H9 (cell line): ENCODE results near the gene ARHGAP4. TPM values are rescaled to one million over a fixed set of nuclear protein-coding genes. Genes with fewer than 3 reads are reported as not detected.

Source experiments
- DNase-seq: peaks from one replicate; pipeline ENCODE4 v3.0.0-alpha.2; 2017
- H2AFZ ChIP-seq: one replicate; pipeline ENCODE4 v1.6.1; 2013; ENCODE audit warnings: mild to moderate bottlenecking, low read length, control low read depth, moderate library complexity
- H2AK5ac ChIP-seq: 2 replicates; pipeline ENCODE4 v1.6.1; 2013; ENCODE audit warnings: low read length, control low read depth, mixed read lengths; ENCODE audit not compliant: insufficient read length
- H2BK120ac ChIP-seq: one replicate; pipeline ENCODE4 v1.6.1; 2013; ENCODE audit warnings: low read depth, mild to moderate bottlenecking, low read length, control low read depth, inconsistent platforms; ENCODE audit not compliant: poor library complexity, severe bottlenecking
- H2BK12ac ChIP-seq: 2 replicates; pipeline ENCODE4 v1.6.1; 2013; ENCODE audit warnings: low read length, control low read depth, mixed read lengths, low read depth; ENCODE audit not compliant: insufficient read length
- H2BK15ac ChIP-seq: 2 replicates; pipeline ENCODE4 v1.6.1; 2013; ENCODE audit warnings: low read depth, low read length, control low read depth
- H2BK20ac ChIP-seq: one replicate; pipeline ENCODE4 v1.6.1; 2013; ENCODE audit warnings: low read depth, mild to moderate bottlenecking, low read length, control low read depth, inconsistent platforms; ENCODE audit not compliant: poor library complexity, severe bottlenecking
- H2BK5ac ChIP-seq: 2 replicates; pipeline ENCODE4 v1.6.1; 2013; ENCODE audit warnings: low read length, control low read depth, mixed read lengths; ENCODE audit not compliant: insufficient read length
- H3K14ac ChIP-seq: 2 replicates; pipeline ENCODE4 v1.6.1; 2013; ENCODE audit warnings: low read length, control low read depth; ENCODE audit not compliant: insufficient read depth
- H3K18ac ChIP-seq: 2 replicates; pipeline ENCODE4 v1.6.1; 2013; ENCODE audit warnings: low read depth, mild to moderate bottlenecking, mixed read lengths, low read length, control low read depth; ENCODE audit not compliant: insufficient read length
- H3K23ac ChIP-seq: 2 replicates; pipeline ENCODE4 v1.6.1; 2013; ENCODE audit warnings: low read length, control low read depth, mixed read lengths, low read depth; ENCODE audit not compliant: insufficient read length
- H3K23me2 ChIP-seq: 2 replicates; pipeline ENCODE4 v1.6.1; 2013; ENCODE audit warnings: low read depth, mild to moderate bottlenecking, mixed read lengths, low read length, control low read depth; ENCODE audit not compliant: insufficient read length, poor library complexity, severe bottlenecking
- H3K27ac ChIP-seq: 2 replicates; pipeline ENCODE4 v1.5.1; 2013; ENCODE audit warnings: low read length, control low read depth, mixed read lengths, low read depth; ENCODE audit not compliant: insufficient read length
- H3K27me3 ChIP-seq: 2 replicates; pipeline ENCODE4 v1.6.1; 2013; ENCODE audit warnings: low read length, control low read depth, inconsistent platforms; ENCODE audit not compliant: insufficient read depth
- H3K4ac ChIP-seq: 2 replicates; pipeline ENCODE4 v1.6.1; 2013; ENCODE audit warnings: low read depth, mild to moderate bottlenecking, control low read depth, inconsistent platforms, low read length, moderate library complexity
- H3K4me1 ChIP-seq: 2 replicates; pipeline ENCODE4 v1.6.1; 2013; ENCODE audit warnings: low read length, control low read depth, inconsistent platforms; ENCODE audit not compliant: insufficient read depth
- H3K4me2 ChIP-seq: 2 replicates; pipeline ENCODE4 v1.6.1; 2013; ENCODE audit warnings: low read length, control low read depth, mixed read lengths; ENCODE audit not compliant: insufficient read length, insufficient read depth
- H3K56ac ChIP-seq: 2 replicates; pipeline ENCODE4 v1.6.1; 2013; ENCODE audit warnings: low read depth, mild to moderate bottlenecking, mixed read lengths, low read length, control low read depth; ENCODE audit not compliant: insufficient read length
- H3K79me1 ChIP-seq: 2 replicates; pipeline ENCODE4 v1.6.1; 2013; ENCODE audit warnings: low read depth, mild to moderate bottlenecking, moderate library complexity, low read length, control low read depth, inconsistent platforms; ENCODE audit not compliant: insufficient read depth, poor library complexity, severe bottlenecking
- H3K79me2 ChIP-seq: 2 replicates; pipeline ENCODE4 v1.6.1; 2013; ENCODE audit warnings: low read length, control low read depth, inconsistent platforms; ENCODE audit not compliant: insufficient read depth
- H3K9ac ChIP-seq: 2 replicates; pipeline ENCODE4 v1.6.1; 2013; ENCODE audit warnings: low read length, control low read depth, mixed read lengths; ENCODE audit not compliant: insufficient read length; ENCODE audit errors: extremely low read depth
- H3K9me3 ChIP-seq: one replicate; pipeline ENCODE4 v1.6.1; 2013; ENCODE audit warnings: low read depth, low read length, inconsistent platforms; ENCODE audit not compliant: control insufficient read depth
- H3T11ph ChIP-seq: one replicate; pipeline ENCODE4 v1.6.1; 2013; ENCODE audit warnings: mild to moderate bottlenecking, low read length, control low read depth, inconsistent platforms
- H4K20me1 ChIP-seq: one replicate; pipeline ENCODE4 v1.6.1; 2013; ENCODE audit not compliant: control insufficient read depth, insufficient read length, insufficient read depth
- H4K5ac ChIP-seq: 2 replicates; pipeline ENCODE4 v1.6.1; 2013; ENCODE audit warnings: low read depth, mild to moderate bottlenecking, mixed read lengths, low read length, control low read depth; ENCODE audit not compliant: insufficient read length
- H4K8ac ChIP-seq: replicated peaks from 2 replicates; pipeline ENCODE4 v1.6.1; 2013; ENCODE audit warnings: low read length, control low read depth, mixed read lengths, low read depth; ENCODE audit not compliant: insufficient read length
- H4K91ac ChIP-seq: 2 replicates; pipeline ENCODE4 v1.6.1; 2013; ENCODE audit warnings: low read depth, mild to moderate bottlenecking, moderate library complexity, mixed read lengths, low read length, control low read depth; ENCODE audit not compliant: insufficient read length
- H3K27ac Mint-ChIP-seq, 3 experiments: 2 replicates in 2 of 3; 3 replicates in 1 of 3; pipeline ENCODE4 v1.8.0; 2020 to 2021; ENCODE audit warnings: mixed read lengths in 3 of 3, mild to moderate bottlenecking in 1 of 3, moderate library complexity in 1 of 3
- H3K27me3 Mint-ChIP-seq: 2 replicates; pipeline ENCODE4 v1.8.0; 2021; ENCODE audit warnings: low read depth, mild to moderate bottlenecking, moderate library complexity, mixed read lengths
- H3K36me3 Mint-ChIP-seq, 3 experiments: 2 replicates in 2 of 3; 3 replicates in 1 of 3; pipeline ENCODE4 v1.8.0; 2020 to 2021; ENCODE audit warnings: low read depth in 3 of 3, mixed read lengths in 3 of 3; ENCODE audit not compliant: insufficient read depth in 1 of 3
- H3K4me1 Mint-ChIP-seq, 2 experiments: 2 replicates each; pipeline ENCODE4 v1.8.0; 2020; ENCODE audit warnings: mixed read lengths in 2 of 2
- H3K4me3 Mint-ChIP-seq, 2 experiments: 2 replicates in 1 of 2; 3 replicates in 1 of 2; pipeline ENCODE4 v1.8.0; 2020 to 2021; ENCODE audit warnings: mild to moderate bottlenecking in 2 of 2, mixed read lengths in 2 of 2, moderate library complexity in 1 of 2
- H3K9me3 Mint-ChIP-seq, 2 experiments: 2 replicates in 1 of 2; 3 replicates in 1 of 2; pipeline ENCODE4 v1.8.0; 2020; ENCODE audit warnings: mild to moderate bottlenecking in 2 of 2, mixed read lengths in 2 of 2, moderate library complexity in 1 of 2
- WGBS: extraction: QIAGEN DNeasy Blood & Tissue Kit; methylation state at CpG from one replicate; pipeline ENCODE4 v1.1.7; 2013; ENCODE audit warnings: missing lambda C conversion rate, low lambda C conversion rate, mixed read lengths; ENCODE audit not compliant: insufficient read length; ENCODE audit errors: extremely low coverage; 5-methylcytosine and 5-hydroxymethylcytosine counted together
- total RNA-seq: library from RNA; stranded (reverse); gene quantifications from 2 replicates; pipeline ENCODE4 v1.2.1, GENCODE V29; 2021
- TF ChIP-seq, protein P1 (sequence below): fragments of 200-600 bp; sonication (generic); conservative IDR thresholded peaks from 3 replicates; pipeline ENCODE4 v1.8.0; 2021; ENCODE audit warnings: antibody characterized with exemption, mild to moderate bottlenecking

ARHGAP4 gene
- total RNA-seq, 1 experiment from 2014 or later: 37.8 TPM

DNA sequence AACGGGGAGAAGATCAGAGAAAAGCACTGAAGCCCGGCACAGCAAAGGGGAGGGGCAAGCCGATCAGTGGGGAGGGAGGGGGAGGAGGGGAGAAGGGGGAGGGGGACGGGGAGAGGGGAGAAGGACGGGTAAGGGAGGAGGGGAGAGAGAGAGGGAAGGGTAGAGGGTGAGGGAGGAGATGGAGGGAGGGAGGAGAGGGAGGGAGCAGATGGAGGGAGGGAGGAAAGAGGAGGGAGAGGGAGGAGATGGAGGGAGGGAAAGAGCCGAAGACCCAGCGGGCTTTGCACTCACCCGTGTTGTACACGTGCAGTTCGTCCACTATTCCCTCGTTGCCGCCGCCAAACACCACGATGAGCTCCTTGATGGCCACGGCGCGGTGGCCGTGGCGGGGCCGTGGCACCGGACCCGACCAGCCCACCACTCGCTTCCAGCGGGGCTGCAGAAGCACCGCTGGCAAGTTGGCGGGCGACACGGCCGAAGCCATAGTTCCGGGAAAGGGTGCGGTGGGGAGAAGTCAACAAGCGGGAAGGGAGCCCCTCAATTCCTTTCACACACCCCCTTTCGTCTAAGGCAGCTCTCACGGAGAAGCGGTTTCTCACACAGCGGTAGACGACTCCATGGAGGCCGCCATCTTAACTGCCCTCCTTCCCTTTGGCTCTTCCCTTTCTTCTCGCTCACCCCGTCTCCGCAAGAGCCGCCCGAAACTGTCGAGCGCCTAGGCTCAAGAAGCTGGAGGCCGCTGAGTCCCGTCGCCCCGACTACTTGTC is 44.5 kb upstream of the ARHGAP4 start:
- Histone ChIP-seq H3K79me2 (peaks cover 41% of the 10 kb centered on the region; the same call in 1 of the 2 replicates), H3K18ac (peak overlapping the region; percentile 94), H3T11ph (no peak overlapping the region), H2BK120ac (no peak overlapping the region), H3K23me2 (peaks cover 18% of the 10 kb centered on the region), H3K23ac (no peak overlapping the region), H2BK20ac (no peak overlapping the region), H4K91ac (peak overlapping the region; percentile 81), H3K27me3 (no peaks in the 10 kb centered on the region), H3K56ac (no peak overlapping the region), H3K4me1 (peaks cover 4% of the 10 kb centered on the region; the same call in 1 of the 2 replicates), H2AK5ac (no peak overlapping the region), H2BK15ac (no peak overlapping the region), H4K20me1 (no peaks in the 10 kb centered on the region), H3K27ac (peak overlapping the region; percentile 94), H3K4ac (no peak overlapping the region), H3K9me3 (no peaks in the 10 kb centered on the region), H4K8ac (no peak overlapping the region), H3K79me1 (no peaks in the 10 kb centered on the region), H3K4me2 (peak overlapping the region; percentile 80), H2AFZ (no peak overlapping the region), H2BK12ac (no peak overlapping the region), H3K9ac (peak overlapping the region; percentile 99), H2BK5ac (peak overlapping the region; percentile 58), H4K5ac (no peak overlapping the region), H3K14ac (peak overlapping the region; percentile 95)
- TF ChIP-seq, protein P1, sequence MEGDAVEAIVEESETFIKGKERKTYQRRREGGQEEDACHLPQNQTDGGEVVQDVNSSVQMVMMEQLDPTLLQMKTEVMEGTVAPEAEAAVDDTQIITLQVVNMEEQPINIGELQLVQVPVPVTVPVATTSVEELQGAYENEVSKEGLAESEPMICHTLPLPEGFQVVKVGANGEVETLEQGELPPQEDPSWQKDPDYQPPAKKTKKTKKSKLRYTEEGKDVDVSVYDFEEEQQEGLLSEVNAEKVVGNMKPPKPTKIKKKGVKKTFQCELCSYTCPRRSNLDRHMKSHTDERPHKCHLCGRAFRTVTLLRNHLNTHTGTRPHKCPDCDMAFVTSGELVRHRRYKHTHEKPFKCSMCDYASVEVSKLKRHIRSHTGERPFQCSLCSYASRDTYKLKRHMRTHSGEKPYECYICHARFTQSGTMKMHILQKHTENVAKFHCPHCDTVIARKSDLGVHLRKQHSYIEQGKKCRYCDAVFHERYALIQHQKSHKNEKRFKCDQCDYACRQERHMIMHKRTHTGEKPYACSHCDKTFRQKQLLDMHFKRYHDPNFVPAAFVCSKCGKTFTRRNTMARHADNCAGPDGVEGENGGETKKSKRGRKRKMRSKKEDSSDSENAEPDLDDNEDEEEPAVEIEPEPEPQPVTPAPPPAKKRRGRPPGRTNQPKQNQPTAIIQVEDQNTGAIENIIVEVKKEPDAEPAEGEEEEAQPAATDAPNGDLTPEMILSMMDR: no peak
- peaks cover 4 to 5% of the 10 kb centered on the region in 2 experiments; a peak in 3 of 5 replicates for H3K9me3 Mint-ChIP-seq
- H3K4me1 Mint-ChIP-seq: peaks cover 42 to 53% of the 10 kb centered on the region in 2 experiments
- no peaks in the 10 kb centered on the region for H3K27me3 Mint-ChIP-seq
- peaks cover 8 to 25% (median 8%) of the 10 kb centered on the region in 3 experiments for H3K36me3 Mint-ChIP-seq
- H3K27ac Mint-ChIP-seq: peak overlapping the region; percentile 100
- no CpG with 5 or more reads among the region's 49 CpGs for WGBS
- DNase-seq: peak; percentile 64
- H3K4me3 Mint-ChIP-seq: peak overlapping the region; percentile 100
